Stromal cell of bone marrow (primary cell): ENCODE data around the gene FAAH.
"Not testable (repeated sequence)": the region's sequence is repeated elsewhere in the genome, so short reads cannot be mapped to it uniquely, and the experiment has no call there.

ENCODE experiments used
- DNase-seq: peaks from one replicate; pipeline ENCODE4 v3.0.0-alpha.2; 2012; ENCODE audit warnings: low read depth

FAAH gene

DNA sequence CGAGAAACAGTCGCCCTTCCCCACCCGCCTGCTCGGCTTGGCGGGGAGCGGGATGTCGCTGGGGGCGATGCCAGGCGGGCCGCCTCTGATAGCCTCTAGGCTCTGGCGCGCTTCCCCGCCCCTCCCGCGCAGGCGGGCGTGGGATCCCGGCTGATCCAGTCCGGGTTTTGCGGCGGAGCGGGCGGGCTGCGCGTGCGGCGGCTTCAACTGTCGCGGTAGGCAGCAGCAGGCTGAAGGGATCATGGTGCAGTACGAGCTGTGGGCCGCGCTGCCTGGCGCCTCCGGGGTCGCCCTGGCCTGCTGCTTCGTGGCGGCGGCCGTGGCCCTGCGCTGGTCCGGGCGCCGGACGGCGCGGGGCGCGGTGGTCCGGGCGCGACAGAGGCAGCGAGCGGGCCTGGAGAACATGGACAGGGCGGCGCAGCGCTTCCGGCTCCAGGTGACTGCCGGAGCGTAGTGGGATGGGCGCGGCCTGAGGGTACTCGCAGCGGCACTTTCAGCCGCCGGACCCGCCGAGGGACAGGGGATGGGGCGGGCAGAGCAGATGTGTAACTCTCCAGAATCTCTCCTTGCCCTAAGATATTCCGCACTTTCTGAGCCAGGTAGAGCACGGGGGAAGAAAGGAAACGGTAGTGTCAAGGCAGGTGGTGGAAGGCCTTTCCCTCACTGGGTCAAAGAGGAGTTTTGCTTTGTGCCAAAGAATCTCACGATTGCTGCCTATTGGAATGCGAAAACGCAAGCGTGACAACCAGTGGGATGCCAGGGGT, at the start of gene FAAH:
FAAH (plus strand) TSS at position 210 of the 764 bp plus-strand sequence; CDS start at position 242, 32 bp downstream.
- DNase-seq, result no peak

DNA sequence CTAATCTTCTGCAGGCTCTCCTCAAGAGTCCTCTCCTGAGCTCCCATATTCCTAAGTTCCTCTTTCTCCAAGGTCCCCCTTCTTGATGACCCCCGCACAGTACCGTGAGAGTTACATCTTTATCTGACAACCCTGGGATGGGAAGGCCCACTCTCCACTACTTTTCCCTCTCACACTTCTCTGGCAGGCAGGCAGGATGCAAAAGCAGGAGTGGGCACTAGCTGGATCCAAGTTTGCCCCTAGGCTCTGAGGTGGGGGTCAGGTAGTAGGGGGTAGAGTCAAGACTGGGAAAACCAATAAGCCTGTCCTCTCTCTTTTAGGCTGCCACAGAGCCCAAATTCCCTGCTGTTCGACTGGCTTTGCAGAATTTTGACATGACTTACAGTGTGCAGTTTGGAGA, 49.6 kb upstream of the FAAH start:
- no peak for DNase-seq

GRCh38 chr1:46345281-46345680, 48.8 kb upstream of the FAAH start:
- DNase-seq, result no peak

DNA sequence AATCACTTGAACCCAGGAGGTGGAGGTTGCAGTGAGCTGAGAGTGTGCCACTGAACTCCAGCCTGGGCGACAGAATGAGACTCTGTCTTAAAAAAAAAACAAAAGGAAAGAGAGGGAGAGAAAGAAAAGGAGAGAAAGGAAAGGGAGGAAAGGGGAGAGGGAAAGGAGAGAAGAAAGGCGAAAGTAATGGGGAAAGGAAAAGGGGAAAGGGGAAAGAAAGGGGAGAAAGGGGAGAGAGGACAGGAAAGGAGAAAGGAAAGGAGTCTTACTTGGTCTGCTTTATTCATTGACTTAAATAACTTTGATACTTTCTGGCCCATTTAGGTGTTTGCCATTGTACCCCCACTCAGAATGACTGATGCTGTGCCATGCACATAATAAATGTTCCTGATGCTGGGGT, 41.8 kb upstream of the FAAH start:
- no peak for DNase-seq

DNA sequence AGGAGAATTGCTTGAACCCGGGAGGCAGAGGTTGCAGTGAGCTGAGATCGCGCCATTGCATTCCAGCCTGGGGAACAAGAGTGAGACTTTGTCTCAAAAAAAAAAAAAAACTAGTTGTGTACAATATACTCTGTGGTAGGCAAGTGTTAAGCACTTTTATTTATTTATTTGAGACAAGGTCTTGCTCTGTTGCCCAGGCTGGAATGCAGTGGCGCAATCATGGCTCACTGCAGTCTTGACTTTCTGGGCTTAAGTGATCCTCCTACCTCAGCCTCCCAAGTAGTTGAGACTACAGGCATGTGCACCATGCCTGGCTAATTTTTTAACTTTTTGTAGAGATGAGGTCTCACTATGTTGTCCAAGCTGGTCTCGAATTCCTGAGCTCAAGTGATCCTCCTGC, 38.2 kb upstream of the FAAH start:
- DNase-seq, result not testable (repeated sequence)

DNA sequence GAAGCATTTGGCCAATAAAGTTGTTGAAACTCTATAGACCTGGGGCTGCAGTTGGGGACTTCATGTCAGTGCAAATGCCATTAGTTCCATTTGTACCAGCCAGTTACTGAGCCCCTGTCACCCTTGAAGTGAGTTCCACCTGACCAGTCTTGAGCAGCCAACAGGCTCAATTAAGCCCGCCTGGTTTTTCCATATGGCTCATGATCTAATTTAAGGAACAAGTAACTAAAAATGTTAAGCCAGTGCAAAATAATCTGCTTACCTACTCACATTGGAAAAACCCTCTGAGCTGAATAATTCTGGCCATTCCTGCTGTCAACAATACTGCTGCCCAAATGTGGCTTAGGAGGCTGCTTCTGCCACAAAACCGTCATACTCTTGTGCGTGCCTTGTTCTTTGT, 32.0 kb upstream of the FAAH start:
- no peak for DNase-seq

DNA sequence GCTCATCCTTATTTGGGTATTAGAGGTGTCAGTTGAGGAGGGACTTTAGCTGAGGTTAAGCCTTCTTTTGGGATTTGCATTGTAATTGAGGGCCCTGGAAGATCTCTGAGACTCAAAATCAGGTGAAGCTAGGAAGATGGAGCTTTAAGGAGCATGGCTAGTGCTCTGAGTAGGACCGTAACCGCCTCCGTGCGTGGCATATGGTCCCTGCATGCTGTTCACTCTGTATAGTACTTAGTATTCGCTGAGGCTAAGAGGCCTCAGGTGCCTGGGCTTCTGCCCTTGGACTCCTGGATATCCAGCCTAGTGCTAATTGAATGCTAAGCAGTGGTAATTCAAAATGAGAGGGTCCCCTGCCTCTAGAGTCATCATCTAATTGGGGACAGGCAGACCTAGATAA, 31.0 kb upstream of the FAAH start:
- no peak for DNase-seq

- no peak for DNase-seq
These were observed 29.5 kb upstream of the FAAH start for GRCh38 chr1:46364612-46365011.

DNA sequence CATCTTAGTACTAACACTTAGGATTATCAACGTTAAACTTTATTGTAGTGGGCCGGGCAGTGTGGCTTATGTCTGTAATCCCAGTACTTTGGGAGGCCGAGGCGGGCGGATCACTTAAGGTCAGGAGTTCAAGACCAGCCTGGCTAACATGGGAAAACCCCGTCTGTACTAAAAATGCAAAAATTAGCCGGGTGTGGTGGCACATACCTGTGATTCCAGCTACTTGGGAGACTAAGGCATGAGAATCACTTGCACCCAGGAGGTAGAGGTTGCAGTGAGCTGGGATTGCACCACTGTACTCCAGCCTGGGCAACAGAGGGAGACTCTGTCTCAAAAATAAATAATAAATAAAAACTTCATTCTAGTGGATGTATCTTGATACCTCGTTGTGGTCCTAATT, 28.3 kb upstream of the FAAH start:
- not testable (repeated sequence) for DNase-seq

GRCh38 chr1:46367072-46367471, 27.0 kb upstream of the FAAH start:
- DNase-seq, result no peak

- DNase-seq, result not testable (repeated sequence)
These were observed 26.4 kb upstream of the FAAH start for GRCh38 chr1:46367701-46368100.

DNA sequence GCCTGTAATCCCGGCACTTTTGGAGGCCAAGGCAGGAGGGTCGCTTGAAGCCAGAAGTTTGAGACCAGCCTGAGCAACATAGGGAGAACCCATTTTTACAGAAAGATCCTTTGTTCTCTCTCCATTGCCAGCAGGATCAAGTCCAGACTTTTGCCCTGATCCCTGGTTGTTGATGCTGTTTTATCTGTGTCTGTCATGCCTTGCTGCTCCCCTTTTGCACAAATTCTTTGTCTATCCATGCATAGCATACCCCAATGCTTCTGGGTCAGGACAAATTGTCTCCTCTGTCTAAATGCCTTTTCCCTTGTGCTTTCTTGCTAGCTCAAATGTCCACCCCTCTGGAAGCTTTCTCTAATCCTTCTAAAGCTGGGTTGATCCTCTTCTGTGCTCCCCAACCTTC, 25.3 kb upstream of the FAAH start:
- DNase-seq, result no peak

DNA sequence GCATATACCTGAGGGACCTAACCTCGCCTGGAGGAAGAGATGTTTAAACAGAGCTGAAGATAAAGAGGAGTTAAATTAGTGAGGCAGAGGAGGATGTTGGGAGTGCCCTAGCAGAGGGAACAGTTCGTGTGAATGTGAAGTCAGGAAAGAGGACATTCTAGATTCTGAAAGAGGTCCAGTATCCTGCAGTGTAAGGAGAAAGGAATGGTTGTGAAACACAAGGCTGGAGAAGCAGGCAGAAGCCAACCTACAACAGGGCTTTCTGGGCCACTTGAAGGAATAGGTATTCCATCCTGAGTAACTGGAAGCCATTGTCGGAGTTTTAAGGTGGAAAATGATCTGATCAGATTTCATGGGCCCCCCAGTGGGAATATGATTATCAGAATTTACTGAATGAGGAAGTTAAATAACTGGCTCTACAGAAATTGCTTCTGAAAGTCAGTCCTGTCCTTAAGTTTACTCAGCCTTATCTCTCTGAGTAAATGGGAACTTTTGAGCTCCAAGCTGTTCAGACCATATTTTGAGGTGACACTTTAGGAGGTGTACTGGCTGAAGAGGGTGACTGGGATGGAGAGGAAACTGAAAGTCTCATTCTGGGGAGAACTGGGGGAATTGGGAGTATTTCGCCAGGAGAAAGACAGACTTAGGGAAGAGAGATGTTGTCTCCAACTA, 24.4 kb upstream of the FAAH start:
- no peak for DNase-seq

GRCh38 chr1:46370214-46370633, 23.9 kb upstream of the FAAH start:
- DNase-seq, result no peak

- no peak for DNase-seq
These were observed 21.7 kb upstream of the FAAH start for GRCh38 chr1:46372431-46372830.

GRCh38 chr1:46379996-46380395, 14.1 kb upstream of the FAAH start:
- no peak for DNase-seq

- no peak for DNase-seq
These were observed 13.6 kb upstream of the FAAH start for GRCh38 chr1:46380508-46380907.

GRCh38 chr1:46393510-46393909, 607 bp upstream of the FAAH start:
- no peak for DNase-seq

DNA sequence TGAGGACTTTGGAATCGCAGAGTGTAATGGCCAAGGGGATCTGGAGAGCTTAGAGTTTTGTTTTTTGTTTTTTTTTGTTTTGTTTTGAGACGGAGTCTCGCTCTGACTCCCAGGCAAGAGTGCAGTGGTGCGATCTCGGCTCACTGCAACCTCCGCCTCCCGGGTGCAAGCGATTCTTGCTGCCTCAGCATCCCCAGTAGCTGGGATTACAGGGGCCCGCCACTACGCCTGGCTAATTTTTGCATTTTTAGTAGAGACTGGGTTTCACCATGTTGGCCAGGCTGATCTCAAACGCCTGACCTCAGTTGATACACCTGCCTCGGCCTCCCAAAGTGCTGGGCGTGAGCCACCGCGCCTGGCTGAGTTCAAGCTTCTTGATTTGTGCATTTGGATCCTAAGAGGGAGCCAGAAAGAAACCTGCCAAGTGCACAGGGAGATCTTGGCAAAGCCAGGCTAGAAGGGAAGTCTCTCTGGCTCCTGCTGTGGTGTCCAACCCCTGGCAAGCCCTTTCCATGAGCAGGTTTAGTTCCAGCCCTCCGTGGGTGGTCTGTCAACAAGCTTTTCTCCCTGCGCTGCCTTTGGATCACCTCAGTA, 852 bp downstream of the FAAH start:
- no peak for DNase-seq

DNA sequence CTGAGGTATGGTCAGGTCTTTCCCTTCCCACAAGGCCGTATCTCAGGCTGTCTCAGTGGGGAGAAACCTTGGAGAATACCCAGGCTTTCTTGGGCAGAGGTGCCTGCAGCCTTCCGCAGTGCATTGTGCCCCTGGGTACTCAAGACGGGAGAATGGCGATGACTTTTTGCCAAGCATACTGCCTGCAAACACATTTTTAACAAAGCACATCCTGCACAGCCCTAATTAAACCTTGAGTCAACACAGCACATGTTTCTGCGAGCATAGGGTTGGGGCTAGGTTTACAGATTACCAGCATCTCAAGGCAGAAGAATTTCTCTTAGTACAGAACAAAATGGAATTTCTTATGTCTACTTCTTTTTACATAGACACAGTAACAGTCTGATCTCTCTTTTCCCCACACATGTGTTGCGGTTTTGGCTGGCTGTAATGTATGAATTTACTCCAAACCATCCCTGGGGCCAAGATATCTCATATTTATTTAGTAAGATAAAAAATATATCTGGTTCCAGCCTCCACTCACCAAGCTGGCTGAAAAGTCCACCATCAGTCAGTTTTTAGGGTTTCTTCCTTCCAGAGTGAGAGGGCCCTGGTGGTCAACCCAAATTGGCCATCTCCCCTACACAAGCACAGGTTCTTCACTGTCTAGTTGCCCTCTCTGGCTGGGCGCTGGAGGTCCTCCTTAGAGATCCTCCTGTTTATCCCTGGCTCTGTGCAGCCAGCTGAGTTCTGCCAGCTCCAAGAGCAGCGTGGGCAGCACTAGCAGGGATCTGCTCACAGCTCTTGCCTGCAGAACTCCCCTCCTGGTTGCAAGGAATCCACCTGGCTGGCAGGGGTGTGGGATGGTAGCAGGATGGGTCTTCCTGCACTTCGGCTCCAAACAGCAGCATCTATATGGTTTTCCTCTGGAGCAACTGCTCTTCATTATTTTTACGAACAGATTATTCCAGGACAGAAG, 2.6 kb downstream of the FAAH start:
- no peak for DNase-seq

GRCh38 chr1:46399307-46399706, 5.2 kb downstream of the FAAH start:
- no peak for DNase-seq

- no peak for DNase-seq
These were observed 6.3 kb downstream of the FAAH start for GRCh38 chr1:46400421-46400820.
